Head of caudate nucleus (tissue), 42 donors: ENCODE results near the gene XRRA1.
"Not testable (repeated sequence)": the region's sequence is repeated elsewhere in the genome, so short reads cannot be mapped to it uniquely, and the experiment has no call there.

Source experiments
- DNase-seq, 42 donors: peaks; one replicate each; pipeline versions ENCODE4 v3.0.0 to v3.0.0-alpha.2; 2020 to 2021; ENCODE audit warnings: mixed read lengths in 7 of 42
- intact Hi-C: fragments of 100-400 bp; cut with DNase I; formaldehyde crosslinking; loops from one replicate; pipeline ENCODE4 v1.15.0; 2022

The XRRA1 gene

GRCh38 chr11:74948898-74949752 lies at the start of gene XRRA1, which contains the start of gene SPCS2:
Gene XRRA1 (minus strand): TSS chr11:74949091. CDS start chr11:74940878, 8,213 bp downstream.
Gene SPCS2 (plus strand): TSS chr11:74949266. CDS start chr11:74949286, 20 bp downstream.
- DNase-seq: peak; percentile 98 to 100 (median 99)
- intact Hi-C loops: no loop called here

GRCh38 chr11:74992852-74993251 lies 44.0 kb upstream of the XRRA1 start:
- intact Hi-C loops: no loop called here
- no peak for DNase-seq

GRCh38 chr11:74990941-74991340 lies 42.0 kb upstream of the XRRA1 start:
- intact Hi-C loops: no loop called here

GRCh38 chr11:74990150-74990549 lies 41.3 kb upstream of the XRRA1 start:
- intact Hi-C loops, DNase-seq: not testable (repeated sequence)

More at GRCh38 chr11:74990941-74991340, 42.0 kb upstream of the XRRA1 start:
- DNase-seq: no peak

- DNase-seq: no peak
- intact Hi-C loops: no loop called here
These were observed 40.4 kb upstream of the XRRA1 start for GRCh38 chr11:74989260-74989638.

- DNase-seq: peak; percentile 40 to 89 (median 74)
- intact Hi-C loops: no loop called here
These were observed 39.8 kb upstream of the XRRA1 start, which contains the start of gene NEU3 for GRCh38 chr11:74988541-74989259. Gene NEU3 (plus strand): TSS chr11:74988933. CDS start chr11:74989061, 128 bp downstream.

GRCh38 chr11:74984730-74985129 lies 35.8 kb upstream of the XRRA1 start:
- intact Hi-C loops: no loop called here
- no peak for DNase-seq

- intact Hi-C loops: no loop called here
- no peak for DNase-seq
These were observed 35.2 kb upstream of the XRRA1 start for GRCh38 chr11:74984070-74984469.

- intact Hi-C loops: no loop called here
- no peak for DNase-seq
These were observed 33.0 kb upstream of the XRRA1 start for GRCh38 chr11:74981888-74982287.

GRCh38 chr11:74980634-74981033 lies 31.7 kb upstream of the XRRA1 start:
- DNase-seq: no peak
- intact Hi-C loops: no loop called here

- intact Hi-C loops: no loop called here
- no peak for DNase-seq
These were observed 29.1 kb upstream of the XRRA1 start for GRCh38 chr11:74978041-74978440.

- DNase-seq: peak in 19 of 42 donors; percentile 20 to 66 (median 35)
- intact Hi-C loops: no loop called here
These were observed 22.5 kb upstream of the XRRA1 start for GRCh38 chr11:74971424-74971823.

GRCh38 chr11:74970852-74971395 lies 22.0 kb upstream of the XRRA1 start:
- no peak for DNase-seq
- intact Hi-C loops: no loop called here

- DNase-seq: no peak
- intact Hi-C loops: no loop called here
These were observed 17.8 kb upstream of the XRRA1 start for GRCh38 chr11:74966651-74967050.

GRCh38 chr11:74960128-74960527 lies 11.2 kb upstream of the XRRA1 start:
- intact Hi-C loops: not testable (repeated sequence)

GRCh38 chr11:74957937-74958629 lies 9.2 kb upstream of the XRRA1 start:
- no peak for DNase-seq
- intact Hi-C loops: no loop called here

More at GRCh38 chr11:74960128-74960527, 11.2 kb upstream of the XRRA1 start:
- not testable (repeated sequence) for DNase-seq

GRCh38 chr11:74956397-74957015 lies 7.6 kb upstream of the XRRA1 start:
- no peak for DNase-seq
- intact Hi-C loops: no loop called here

GRCh38 chr11:74954199-74954598 lies 5.3 kb upstream of the XRRA1 start:
- no peak for DNase-seq
- intact Hi-C loops: no loop called here

GRCh38 chr11:74953451-74953850 lies 4.6 kb upstream of the XRRA1 start:
- no peak for DNase-seq
- intact Hi-C loops: no loop called here
